ENCODE measurements around the gene ERBIN.

Gene ERBIN

DNA sequence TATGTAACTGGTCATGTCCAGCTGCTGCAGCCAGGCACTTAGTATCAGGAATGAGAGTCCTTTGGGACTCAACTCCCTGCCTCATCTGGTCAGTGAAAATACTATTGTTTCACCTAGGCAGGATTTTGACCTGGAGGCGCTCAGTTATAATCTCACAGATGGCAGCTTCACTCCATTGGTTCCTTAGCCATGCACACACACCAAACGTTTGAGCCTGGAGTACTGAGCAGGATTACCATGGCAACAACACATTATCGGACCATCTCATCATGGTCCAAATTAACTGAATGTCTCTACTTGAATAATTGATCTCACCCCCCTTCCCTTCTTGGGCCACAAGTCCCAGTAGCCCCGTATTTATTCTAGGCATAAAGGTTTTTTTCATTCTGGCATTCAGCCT is 202.8 kb downstream of the ERBIN start:
- no peak for DNase-seq (ENCODE audit: low read depth in 2 of 2)

DNA sequence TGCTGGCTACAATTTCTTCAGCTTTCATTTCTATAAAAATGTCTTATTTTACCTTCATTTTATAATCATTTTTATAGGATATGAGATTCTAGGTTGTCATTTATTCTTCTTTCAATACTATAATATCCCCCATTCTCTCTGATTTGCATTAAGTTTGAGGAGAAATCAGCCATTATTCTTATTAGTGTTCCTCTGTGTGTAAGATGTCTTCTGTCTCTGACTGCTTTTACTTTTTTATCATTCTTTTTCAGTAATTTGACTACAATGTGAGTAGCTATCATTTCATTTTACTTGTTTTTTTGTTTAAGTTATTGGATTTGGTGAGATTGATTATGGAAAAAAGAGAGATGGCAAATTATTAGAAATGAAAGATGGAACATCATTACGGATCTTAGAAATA is 204.1 kb downstream of the ERBIN start:
- DNase-seq (ENCODE audit: low read depth in 2 of 2): no peak

Measured in stimulated activated CD8-positive, alpha-beta memory T cell treated with anti-CD3 and anti-CD28 coated beads, Interleukin-7, amount 100 ng/mL, for 4 hours (primary cell).